Type B pancreatic cell (in vitro differentiated cells): Measurements from ENCODE around the gene HMGCS2. TPM values are rescaled to one million over a fixed set of nuclear protein-coding genes. Genes with fewer than 3 reads are reported as not detected.

Source experiments
- DNase-seq: peaks from one replicate; pipeline ENCODE4 v3.0.0; 2021; ENCODE audit warnings: mixed read lengths; ENCODE audit not compliant: unreplicated experiment; ENCODE audit errors: extremely low spot score
- H3K27ac Mint-ChIP-seq: 2 replicates; pipeline ENCODE4 v1.8.0; 2021; ENCODE audit warnings: mild to moderate bottlenecking, mixed read lengths
- H3K27me3 Mint-ChIP-seq: 2 replicates; pipeline ENCODE4 v1.8.0; 2021; ENCODE audit warnings: mixed read lengths
- H3K36me3 Mint-ChIP-seq: 2 replicates; pipeline ENCODE4 v1.8.0; 2021; ENCODE audit warnings: mixed read lengths
- H3K4me1 Mint-ChIP-seq: one replicate; pipeline ENCODE4 v1.8.0; 2021; ENCODE audit warnings: mixed read lengths; ENCODE audit not compliant: unreplicated experiment
- H3K4me3 Mint-ChIP-seq: 2 replicates; pipeline ENCODE4 v1.8.0; 2021; ENCODE audit warnings: mild to moderate bottlenecking, mixed read lengths
- H3K9me3 Mint-ChIP-seq: 2 replicates; pipeline ENCODE4 v1.8.0; 2021; ENCODE audit warnings: mixed read lengths
- CTCF ChIP-seq: fragments of 200-600 bp; sonication (generic); conservative IDR thresholded peaks from 2 replicates; pipeline ENCODE4 v1.5.0; 2021; ENCODE audit warnings: antibody characterized with exemption, mild to moderate bottlenecking
- total RNA-seq: library from RNA; stranded (reverse); gene quantifications from 2 replicates; pipeline ENCODE4 v1.2.1, GENCODE V29; 2021; ENCODE audit warnings: low replicate concordance

HMGCS2 gene
- total RNA-seq, 1 donor from 2014 or later: 19.1 TPM

DNA sequence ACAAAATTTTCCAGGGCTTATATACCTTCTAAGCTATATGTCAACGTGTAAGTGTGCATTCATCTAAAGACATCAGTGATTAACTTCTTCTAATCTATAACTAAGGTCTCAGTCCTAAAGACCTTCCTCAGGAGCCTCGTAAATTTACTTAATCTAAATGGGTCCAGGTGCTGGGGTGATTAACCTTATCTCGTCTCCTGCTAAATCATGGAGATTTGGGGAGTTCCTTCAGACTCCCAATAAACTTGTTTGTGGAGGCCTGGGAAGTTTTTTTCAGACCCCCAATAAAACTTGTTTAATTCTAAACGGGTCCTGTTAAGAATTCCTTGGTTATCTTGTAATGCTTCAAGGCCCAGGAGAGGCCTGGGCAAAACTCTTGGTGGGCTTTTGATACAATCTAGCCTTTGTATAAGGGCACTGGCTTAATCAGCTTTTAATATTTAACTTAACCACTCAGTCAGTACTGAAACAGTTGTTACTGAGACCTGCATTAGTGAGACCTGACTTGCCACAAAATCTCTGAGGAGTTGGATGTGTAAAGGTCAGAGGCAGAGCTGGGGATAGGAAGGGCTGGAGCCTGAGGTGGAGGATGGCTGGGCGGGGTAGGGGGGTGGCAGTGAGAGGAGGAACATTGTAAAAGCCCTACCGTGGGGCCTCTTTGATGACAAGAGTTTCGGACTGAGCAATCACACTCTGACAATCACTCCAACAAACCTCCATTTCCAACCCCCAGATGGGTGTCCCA lies 6.2 kb upstream of the HMGCS2 start:
- Mint-ChIP-seq H3K27me3 (no peaks in the 10 kb centered on the region), H3K9me3 (peaks cover under 1% of the 10 kb centered on the region), H3K4me3 (peak overlapping the region; percentile 48), H3K4me1 (peaks cover 25% of the 10 kb centered on the region), H3K36me3 (peaks cover 3% of the 10 kb centered on the region), H3K27ac (peak overlapping the region; percentile 45)
- DNase-seq: no peak
- TF ChIP-seq CTCF: no peak

DNA sequence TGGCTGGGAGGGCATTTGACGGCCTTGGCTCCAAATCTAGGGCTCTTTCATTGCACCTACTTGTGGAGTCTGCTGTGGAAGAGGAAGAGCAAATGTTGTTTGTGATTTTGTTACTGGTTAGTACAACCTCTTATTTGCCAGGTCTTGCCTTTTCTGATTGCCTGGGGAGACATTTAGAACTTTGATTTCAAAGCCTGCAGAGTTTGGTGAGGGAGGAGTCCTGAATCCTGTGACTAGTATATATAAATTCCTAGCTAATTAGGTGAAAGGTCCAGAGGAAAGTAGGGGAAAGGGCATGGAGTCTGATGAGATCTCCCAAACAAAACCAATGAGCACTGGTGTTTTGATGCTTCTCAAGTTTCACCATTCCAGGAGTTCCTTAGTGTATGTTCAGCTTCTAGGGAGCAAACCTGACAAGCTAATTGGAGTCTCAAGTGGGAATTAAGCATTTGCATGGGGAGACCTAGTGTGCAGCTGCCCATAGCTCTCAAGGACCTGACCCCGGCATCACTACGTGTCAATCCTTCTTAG lies 5.1 kb upstream of the HMGCS2 start:
- TF ChIP-seq CTCF: no peak
- Mint-ChIP-seq H3K27ac (peak overlapping the region; percentile 9), H3K4me3 (peak overlapping the region; percentile 0)

DNA sequence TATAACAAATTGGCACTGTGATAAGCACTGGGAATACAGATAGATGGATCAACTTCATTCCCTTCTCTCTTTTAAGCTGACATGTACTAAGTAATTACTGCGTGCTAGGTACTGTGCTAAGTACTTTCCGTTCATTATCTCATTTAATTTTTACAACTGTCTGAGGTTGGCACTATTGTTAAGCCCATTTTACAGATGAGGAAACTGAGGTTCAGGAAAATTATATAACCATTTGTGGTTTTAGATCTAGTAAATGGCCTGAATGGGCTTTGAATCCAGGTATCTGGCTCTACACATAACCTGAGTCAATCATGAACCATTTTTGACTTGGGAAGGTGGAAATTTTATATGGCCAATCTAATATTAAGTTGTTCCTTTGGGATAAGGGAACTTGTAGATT lies 3.6 kb upstream of the HMGCS2 start:
- Mint-ChIP-seq H3K36me3 (peaks cover 3% of the 10 kb centered on the region), H3K9me3 (no peaks in the 10 kb centered on the region), H3K4me1 (peaks cover 28% of the 10 kb centered on the region), H3K27me3 (no peaks in the 10 kb centered on the region), H3K27ac (no peak overlapping the region), H3K4me3 (no peak overlapping the region)
- DNase-seq: no peak
- no peak for TF ChIP-seq CTCF

More for the DNA sequence above, 5.1 kb upstream of the HMGCS2 start:
- Mint-ChIP-seq H3K4me1 (peaks cover 17% of the 10 kb centered on the region), H3K36me3 (peaks cover 3% of the 10 kb centered on the region), H3K27me3 (no peaks in the 10 kb centered on the region), H3K9me3 (no peaks in the 10 kb centered on the region)
- no peak for DNase-seq

GRCh38 chr1:119771770-119772169 lies 3.1 kb upstream of the HMGCS2 start:
- H3K4me3 Mint-ChIP-seq: no peak overlapping the region
- H3K27ac Mint-ChIP-seq: no peak overlapping the region
- peaks cover 3% of the 10 kb centered on the region for H3K36me3 Mint-ChIP-seq
- no peak for DNase-seq
- H3K9me3 Mint-ChIP-seq: no peaks in the 10 kb centered on the region
- TF ChIP-seq CTCF: no peak
- H3K4me1 Mint-ChIP-seq: peaks cover 34% of the 10 kb centered on the region
- H3K27me3 Mint-ChIP-seq: no peaks in the 10 kb centered on the region

DNA sequence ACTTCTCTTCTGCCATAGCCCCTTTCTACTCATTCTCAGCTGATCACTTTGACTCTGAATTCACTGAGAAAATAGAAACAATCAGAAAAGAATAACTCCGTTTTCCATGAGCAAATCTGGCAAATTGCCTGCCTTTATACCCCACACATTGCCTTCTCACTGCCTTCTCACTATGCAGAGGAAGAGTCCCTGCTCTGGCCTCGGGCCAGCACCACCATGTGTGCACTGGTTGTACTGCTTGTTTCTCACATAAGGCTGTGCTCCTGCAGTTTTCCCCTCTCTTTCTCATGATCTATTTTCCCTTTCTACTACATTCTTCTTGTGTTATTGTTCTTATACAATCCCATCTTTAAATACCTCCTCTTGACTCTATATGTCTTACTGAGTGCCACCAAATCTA lies 2.3 kb upstream of the HMGCS2 start:
- Mint-ChIP-seq H3K4me3 (no peak overlapping the region), H3K27me3 (no peaks in the 10 kb centered on the region), H3K9me3 (no peaks in the 10 kb centered on the region), H3K27ac (no peak overlapping the region), H3K36me3 (no peaks in the 10 kb centered on the region), H3K4me1 (peaks cover 41% of the 10 kb centered on the region)
- DNase-seq: no peak
- peak; percentile 46 for TF ChIP-seq CTCF
